ENCODE measurements around the gene VILL.
A peak's percentile ranks its signal among the peaks of the same experiment; 100 is the strongest.
"Not testable (repeated sequence)": the region's sequence is repeated elsewhere in the genome, so short reads cannot be mapped to it uniquely, and the experiment has no call there.

VILL gene

GRCh38 chr3:38017445-38018295 is 27.1 kb downstream of the VILL start:
- no peak for DNase-seq (ENCODE audit: low spot score)

GRCh38 chr3:38018296-38019266 is 28.0 kb downstream of the VILL start:
- no peak for DNase-seq (ENCODE audit: low spot score)

DNA sequence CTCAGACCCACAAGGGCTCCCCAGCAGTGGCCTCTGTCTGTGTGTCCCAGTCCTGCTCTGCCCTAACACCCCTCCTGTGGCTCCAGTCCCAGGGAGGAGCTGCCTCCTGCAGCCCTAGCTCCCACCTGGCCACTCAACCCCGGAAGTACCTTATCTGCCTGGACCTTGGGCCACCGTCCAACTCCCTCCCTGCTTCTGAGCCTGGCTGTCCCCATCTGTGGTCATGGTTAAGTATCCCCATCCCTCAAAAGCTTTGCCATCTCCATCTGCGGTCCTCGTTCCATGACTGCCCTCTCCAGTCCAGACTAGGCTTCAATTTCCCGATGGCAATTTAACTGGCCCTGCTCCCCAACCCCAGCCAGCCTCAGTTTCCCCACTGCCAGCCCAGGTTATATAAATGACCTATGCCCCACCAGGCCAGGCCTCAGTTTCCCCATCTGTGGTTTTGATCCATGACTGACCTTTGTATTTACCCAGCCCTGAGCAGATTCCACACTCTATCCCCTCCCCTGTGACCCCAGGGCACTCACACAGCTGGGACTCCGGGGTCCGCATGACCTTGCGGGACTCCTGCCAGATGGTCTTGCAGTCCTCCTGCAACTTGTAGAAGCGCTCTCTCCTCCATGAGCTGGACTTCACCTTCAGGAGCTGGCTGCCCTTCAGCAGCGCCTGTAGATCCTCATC is 29.2 kb downstream of the VILL start:
- no peak for DNase-seq (ENCODE audit: low spot score)

DNA sequence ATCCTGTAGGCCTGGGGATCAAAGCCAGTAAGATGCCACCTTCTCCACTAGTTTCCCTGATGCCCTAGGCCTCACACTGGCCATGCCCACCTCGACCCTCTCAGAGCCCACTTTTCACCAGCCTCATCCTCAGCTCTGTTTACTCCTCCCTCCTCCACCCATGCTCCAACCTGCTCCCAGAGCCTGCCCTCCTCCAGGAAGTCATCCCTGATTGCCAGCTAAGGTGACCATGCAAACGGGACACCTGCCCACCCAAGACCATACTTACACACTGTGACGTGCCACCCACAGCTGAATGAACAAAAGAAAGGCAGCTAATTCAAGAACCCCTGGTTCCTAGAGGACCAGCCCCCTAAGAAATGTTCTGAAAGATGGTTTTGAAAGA is 29.7 kb downstream of the VILL start:
- no peak for DNase-seq (ENCODE audit: low spot score)

- no peak for DNase-seq (ENCODE audit: low spot score)
These were observed 30.6 kb downstream of the VILL start for GRCh38 chr3:38021196-38021595.

GRCh38 chr3:38022301-38022700 is 31.7 kb downstream of the VILL start:
- DNase-seq (ENCODE audit: low spot score) = no peak

GRCh38 chr3:38022896-38023709 is 32.5 kb downstream of the VILL start:
- DNase-seq (ENCODE audit: low spot score) = no peak

DNA sequence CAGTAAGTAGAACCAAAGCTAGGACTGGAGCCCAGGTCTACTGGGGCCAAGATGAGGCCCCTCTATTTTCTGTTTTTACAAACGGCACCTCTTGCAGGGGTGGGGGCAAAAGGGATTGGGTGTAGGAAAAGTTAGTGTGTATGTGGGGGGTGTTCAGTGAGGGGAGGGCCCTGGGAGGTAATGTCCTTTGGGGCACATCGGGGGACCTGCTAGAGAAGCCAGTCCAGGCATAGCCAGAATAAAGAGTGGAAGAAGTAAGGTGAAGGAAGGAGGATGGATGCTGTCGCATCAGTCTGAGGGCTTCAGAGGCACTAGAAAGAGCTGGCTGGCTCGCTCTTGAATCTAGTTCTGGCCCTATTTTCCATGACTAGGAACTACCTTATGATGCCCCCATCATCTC is 36.3 kb downstream of the VILL start:
- no peak for DNase-seq (ENCODE audit: low spot score)

DNA sequence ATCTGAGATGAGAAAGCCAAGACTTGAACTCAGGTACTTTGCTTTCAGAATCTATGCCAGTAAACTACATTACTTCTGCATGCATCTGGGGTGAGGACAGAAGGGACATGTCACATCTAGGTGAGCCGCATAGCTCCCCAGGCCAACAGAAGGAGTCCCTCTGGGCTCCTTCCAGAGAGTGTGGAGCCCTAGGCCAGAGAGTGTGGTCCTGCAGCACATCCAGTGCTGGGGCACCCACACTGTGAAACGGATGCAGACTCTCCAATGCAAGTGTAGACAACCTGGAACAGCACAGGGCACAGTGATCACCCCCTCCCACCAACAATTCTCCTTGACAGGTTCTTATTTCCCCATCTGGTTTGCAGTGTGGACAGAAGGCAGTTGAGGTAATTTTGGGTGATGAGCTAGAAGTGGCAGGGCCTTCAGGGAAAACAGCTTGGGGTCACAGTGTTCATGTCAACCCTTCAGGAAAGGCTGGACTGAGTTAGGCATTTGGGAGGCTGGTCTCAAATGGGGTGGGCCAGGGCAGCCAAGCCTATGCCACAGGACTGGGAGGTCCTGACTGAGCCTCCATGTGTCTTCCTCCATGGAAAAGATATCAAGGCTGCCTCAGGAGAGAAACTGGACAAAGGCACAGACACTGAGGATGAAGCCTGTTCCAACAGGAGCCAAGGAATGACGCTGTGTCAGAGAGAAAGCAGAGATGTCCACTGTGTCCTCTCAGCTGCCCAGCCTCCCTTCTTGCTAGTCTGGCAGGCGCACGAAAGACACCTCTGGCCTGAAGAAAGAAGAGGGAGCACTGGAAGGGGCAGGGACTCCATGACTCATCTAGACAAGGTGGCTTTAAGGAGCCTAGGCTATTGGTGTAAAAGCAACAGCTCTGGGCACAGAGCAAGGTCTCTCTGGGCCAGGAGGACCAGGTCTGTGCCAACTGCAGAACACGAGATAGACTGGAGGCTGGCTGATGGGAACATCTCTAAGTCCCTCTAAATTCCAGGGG is 37.2 kb downstream of the VILL start:
- DNase-seq (ENCODE audit: low spot score) = no peak

GRCh38 chr3:38028621-38029361 is 38.2 kb downstream of the VILL start:
- DNase-seq (ENCODE audit: low spot score) = no peak

GRCh38 chr3:38029400-38030125 is 39.0 kb downstream of the VILL start, which contains the start of gene PLCD1:
PLCD1 (minus strand) TSS chr3:38029642; CDS start chr3:38029539, 103 bp downstream.
- peak; percentile 44 for DNase-seq (ENCODE audit: low spot score)

DNA sequence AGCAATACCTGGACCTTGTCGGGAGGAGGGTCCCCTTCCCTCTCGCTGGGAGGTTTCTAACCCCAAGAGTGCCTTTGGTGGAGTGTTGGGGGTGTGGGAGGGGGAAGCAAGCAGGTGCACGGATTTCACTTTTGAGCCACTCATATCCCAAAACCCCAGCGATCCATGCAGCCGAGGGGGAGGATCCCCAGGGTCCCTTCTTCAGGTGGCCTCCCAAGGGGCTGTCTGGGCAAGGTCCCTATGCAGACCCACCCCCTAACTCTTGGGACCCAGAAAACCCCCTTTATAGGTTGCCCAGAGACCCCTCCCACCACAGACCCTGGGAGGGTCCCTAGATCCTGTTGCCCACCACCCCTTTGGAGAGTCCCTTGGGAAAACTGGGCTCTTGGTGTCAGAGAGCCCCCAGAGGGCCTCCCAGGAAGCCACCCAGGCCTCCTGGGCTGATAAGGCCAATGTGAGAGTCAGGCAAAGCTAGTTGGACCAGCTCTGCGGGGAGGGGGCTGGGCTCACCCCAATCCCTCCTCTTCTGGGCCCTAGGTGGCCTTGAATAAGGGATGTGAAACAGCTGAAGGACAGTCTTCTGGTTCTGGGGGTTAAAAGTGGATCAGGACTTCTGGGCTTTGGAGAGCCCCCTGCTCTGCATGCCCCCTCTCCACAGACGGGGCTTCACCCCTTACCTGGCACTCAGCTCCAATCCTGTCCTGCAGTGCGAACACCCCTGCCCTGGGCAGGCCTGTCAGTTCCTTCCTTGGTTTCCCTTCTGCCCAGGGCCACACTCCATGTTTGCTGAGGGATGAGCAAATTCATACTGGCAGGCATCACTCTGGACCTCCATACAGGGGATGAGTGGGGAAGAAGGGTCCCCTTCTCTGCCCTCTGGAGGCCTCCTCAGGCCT is 39.8 kb downstream of the VILL start:
- no peak for DNase-seq (ENCODE audit: low spot score)

- no peak for DNase-seq (ENCODE audit: low spot score)
These were observed 40.7 kb downstream of the VILL start for GRCh38 chr3:38031022-38031994.

DNA sequence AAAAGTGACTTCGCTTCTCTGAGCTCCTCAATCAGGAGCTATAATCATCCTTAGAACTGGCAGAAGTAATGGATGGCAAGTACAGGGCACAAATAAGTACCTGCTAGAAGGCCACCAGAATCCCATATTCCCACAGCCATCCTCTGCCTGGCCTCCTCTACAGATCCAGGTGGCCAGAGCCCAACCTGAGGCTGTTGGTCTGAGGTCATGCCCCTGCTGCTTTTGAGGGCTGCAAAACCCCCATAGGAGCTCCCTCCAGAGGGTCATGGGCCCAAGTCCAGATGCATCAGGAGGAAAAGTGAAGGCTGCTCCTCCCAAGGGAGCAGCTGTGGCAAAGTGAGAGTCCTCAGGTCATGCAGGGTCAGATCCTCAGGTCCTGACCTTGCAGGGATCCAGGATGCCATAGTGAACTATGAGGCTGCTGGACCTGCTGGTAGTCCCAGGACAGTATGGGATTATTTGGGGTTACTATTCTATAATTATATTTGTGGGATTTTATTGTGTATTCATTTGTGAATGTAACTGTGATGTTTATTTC is 41.8 kb downstream of the VILL start:
- no peak for DNase-seq (ENCODE audit: low spot score)

DNA sequence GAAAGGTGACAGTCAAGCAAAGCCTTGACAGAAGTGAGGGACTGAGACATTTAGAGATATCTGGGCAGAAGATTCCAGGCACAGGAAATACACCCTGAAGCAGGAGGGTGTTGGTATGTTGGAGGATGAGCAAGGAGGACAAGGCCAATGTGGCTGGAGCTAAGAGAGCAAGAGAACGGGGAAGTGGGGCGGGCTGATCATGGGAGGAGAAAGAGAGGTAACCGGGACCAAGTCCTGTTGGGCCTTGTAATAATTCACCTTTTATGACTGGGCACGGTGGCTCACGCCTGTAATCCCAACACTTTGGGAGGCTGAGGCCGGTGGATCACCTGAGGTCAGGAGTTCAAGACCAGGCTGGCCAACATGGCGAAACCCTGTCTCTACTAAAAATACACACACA is 43.0 kb downstream of the VILL start:
- not testable (repeated sequence) for DNase-seq (ENCODE audit: low spot score)

- not testable (repeated sequence) for DNase-seq (ENCODE audit: low spot score)
These were observed 43.7 kb downstream of the VILL start for GRCh38 chr3:38034335-38034734.

Measured in germinal center (tissue), 1 donor.